GM20000 (cell line): ENCODE data around the gene ABLIM3.

Source experiments
- DNase-seq: peaks from one replicate; pipeline ENCODE4 v3.0.0; 2012; ENCODE audit warnings: low spot score
- TF ChIP-seq, protein P1 (sequence below): IDR thresholded peaks from 2 replicates; pipeline ENCODE4 v1.5.1; 2012; ENCODE audit warnings: mild to moderate bottlenecking, control low read depth; ENCODE audit errors: extremely low read depth, missing control alignments

ABLIM3 gene

GRCh38 chr5:149125386-149125891 lies 15.9 kb upstream of the ABLIM3 start:
- DNase-seq = no peak
- TF ChIP-seq, protein P1, sequence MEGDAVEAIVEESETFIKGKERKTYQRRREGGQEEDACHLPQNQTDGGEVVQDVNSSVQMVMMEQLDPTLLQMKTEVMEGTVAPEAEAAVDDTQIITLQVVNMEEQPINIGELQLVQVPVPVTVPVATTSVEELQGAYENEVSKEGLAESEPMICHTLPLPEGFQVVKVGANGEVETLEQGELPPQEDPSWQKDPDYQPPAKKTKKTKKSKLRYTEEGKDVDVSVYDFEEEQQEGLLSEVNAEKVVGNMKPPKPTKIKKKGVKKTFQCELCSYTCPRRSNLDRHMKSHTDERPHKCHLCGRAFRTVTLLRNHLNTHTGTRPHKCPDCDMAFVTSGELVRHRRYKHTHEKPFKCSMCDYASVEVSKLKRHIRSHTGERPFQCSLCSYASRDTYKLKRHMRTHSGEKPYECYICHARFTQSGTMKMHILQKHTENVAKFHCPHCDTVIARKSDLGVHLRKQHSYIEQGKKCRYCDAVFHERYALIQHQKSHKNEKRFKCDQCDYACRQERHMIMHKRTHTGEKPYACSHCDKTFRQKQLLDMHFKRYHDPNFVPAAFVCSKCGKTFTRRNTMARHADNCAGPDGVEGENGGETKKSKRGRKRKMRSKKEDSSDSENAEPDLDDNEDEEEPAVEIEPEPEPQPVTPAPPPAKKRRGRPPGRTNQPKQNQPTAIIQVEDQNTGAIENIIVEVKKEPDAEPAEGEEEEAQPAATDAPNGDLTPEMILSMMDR = no peak

- TF ChIP-seq, protein P1 = no peak
- DNase-seq = no peak
Observed at GRCh38 chr5:149126906-149127305, 14.4 kb upstream of the ABLIM3 start.

DNA sequence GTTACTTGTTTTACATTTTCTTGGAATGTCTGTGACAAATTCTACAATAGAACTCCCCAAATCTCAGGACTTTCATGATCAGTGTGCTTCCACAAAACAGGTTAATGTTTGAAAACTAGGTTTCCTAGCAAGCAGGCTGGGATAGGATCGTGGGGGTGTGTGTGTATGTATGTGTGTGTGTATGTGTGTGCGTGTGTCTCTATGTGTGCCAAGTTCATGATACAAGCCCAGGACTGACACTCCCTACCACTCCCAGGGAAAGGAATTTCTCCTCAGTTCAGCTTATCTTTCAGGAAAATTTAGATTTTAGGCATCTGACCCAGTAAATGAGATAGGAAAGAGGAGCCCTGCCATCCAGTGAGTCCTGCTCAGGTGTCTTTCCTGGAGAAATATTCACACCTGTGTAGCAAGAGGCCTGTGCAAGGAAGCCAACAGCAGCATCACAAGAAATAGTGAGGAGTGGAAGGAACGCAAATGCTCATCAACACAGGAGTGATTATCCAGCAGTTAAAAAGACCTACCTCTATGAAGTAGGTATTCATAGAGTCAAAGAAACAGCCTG lies 13.8 kb upstream of the ABLIM3 start:
- TF ChIP-seq, protein P1 = no peak
- DNase-seq = no peak

DNA sequence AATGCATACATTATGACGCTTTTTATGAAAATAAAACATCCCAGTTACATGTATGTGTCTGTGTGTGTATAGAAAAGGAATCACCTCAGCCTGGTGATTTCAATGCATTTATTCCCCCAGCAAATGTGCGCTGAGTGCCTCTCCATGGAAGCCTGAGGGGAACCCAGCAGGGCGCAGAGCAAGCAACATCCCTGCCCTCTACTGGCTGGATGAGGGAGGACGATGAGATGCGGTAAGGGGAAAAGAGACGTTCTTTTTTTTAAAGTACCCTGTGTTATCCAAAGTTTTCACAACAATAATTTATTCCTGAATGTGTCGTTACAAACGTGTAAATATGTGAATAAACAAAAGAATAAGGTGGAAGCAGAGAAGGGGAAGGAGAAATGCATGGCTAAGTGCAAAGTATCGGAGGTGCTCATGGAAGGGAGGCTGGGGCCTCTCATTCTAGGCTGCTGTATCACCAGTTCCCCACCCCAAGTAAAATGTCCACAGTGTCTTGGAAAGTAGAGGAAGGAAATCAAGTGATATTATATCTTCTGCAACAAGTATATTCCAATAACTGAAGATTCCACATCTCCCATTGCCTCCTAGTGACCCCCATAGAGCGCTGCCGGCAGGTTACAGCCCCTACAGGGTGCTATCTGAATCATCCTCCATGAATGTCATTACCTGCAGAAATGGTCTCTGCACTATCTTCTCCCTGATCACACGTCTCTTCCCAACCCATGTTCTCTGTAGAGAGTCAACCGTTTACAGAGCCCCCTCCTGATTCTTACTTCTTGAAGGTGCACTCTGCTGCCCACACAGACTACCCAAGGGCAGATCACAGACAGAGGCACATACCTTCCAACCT lies 13.0 kb upstream of the ABLIM3 start:
- peak; percentile 45 for DNase-seq
- TF ChIP-seq, protein P1 = peak; percentile 30

- TF ChIP-seq, protein P1 = no peak
- DNase-seq = no peak
Observed at GRCh38 chr5:149129181-149129580, 12.1 kb upstream of the ABLIM3 start.

DNA sequence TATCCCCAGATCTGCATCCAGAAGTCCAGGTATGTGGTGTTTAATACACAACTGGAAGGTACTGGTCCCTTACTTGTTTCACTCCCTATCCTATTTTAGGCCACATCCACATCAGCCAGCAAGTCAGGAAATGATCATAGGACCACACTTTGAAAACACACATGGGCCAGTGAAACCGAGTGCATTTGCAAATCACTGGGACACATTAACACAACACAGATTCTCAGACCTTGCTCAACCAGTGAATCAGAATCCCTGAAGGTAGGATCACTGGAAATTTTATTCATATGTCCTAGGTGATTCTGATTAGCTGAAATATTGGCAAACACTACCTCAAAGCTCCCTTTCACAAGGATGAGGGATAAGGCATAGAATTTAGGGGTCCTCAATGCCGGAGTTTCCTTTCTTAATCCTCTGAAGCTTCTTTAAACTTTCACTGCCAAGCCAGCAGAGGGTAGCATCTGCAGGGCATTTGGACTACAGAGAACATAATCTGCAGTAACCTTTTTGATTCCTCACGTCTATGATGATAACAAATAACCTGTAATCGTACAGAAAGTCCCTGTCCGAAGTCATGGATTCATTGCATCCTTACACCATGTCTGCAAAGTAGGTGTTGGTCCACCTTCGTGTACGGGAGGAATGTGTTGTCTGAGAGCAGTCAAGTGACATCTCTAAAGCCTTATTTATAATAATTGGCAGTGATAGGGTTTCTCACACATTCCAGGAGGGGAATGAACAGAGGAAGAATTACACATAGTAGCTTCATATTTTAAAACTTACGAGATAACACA lies 11.0 kb upstream of the ABLIM3 start:
- TF ChIP-seq, protein P1 = no peak

More for the DNA sequence above, 11.0 kb upstream of the ABLIM3 start:
- no peak for DNase-seq
